Fibroblast of villous mesenchyme (primary cell): ENCODE results near the gene MAP7. TPM values are rescaled to one million over a fixed set of nuclear protein-coding genes. Genes with fewer than 3 reads are reported as not detected.
"Not testable (repeated sequence)": the region's sequence is repeated elsewhere in the genome, so short reads cannot be mapped to it uniquely, and the experiment has no call there.

Source experiments
- DNase-seq: peaks from one replicate; pipeline ENCODE4 v3.0.0-alpha.2; 2010; ENCODE audit warnings: low read depth
- H3K4me3 ChIP-seq: 2 replicates; pipeline ENCODE4 v1.5.1; 2011; ENCODE audit warnings: low read depth, mild to moderate bottlenecking, low read length
- CTCF ChIP-seq: IDR thresholded peaks from 2 replicates; pipeline ENCODE4 v1.5.1; 2012; ENCODE audit warnings: low read depth, mild to moderate bottlenecking, low read length; ENCODE audit not compliant: insufficient read depth
- total RNA-seq: library from RNA; depleted of rRNA; stranded (reverse); fragments of >200 nt; gene quantifications from 2 replicates; pipeline ENCODE4 v1.2.3, GENCODE V29; 2012

MAP7 gene
- total RNA-seq, 1 donor, result 1.3 TPM

DNA sequence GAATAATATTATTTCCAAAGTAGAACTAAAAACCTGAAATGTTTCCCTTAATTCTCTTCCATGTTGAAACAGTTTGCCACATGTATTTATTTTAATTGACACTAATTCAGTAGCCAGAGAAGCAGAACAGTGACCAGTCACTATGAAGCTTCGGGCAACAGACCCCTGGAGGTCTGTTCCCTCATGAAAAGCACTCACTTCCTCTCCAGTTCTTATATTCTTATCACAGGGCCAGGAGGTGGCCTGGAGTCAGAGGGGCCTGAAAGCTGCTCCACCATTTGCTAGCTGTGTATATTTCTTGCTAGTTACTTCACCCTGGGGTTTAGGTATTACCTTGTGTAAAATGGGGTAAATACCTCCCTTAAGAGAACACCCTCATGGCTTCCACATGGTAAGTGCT, 49.1 kb downstream of the MAP7 start:
- no peak overlapping the region for H3K4me3 ChIP-seq
- no peak for DNase-seq
- TF ChIP-seq CTCF, result no peak

GRCh38 chr6:136500414-136500813, 49.8 kb downstream of the MAP7 start:
- DNase-seq, result no peak

GRCh38 chr6:136499370-136499769, 50.9 kb downstream of the MAP7 start:
- no peak for TF ChIP-seq CTCF
- no peak overlapping the region for H3K4me3 ChIP-seq
- DNase-seq, result no peak

More at GRCh38 chr6:136500414-136500813, 49.8 kb downstream of the MAP7 start:
- no peak overlapping the region for H3K4me3 ChIP-seq
- no peak for TF ChIP-seq CTCF

GRCh38 chr6:136496449-136496848, 53.8 kb downstream of the MAP7 start:
- H3K4me3 ChIP-seq, DNase-seq: not testable (repeated sequence)

- TF ChIP-seq CTCF, result no peak
Measured at GRCh38 chr6:136494710-136495109, 55.5 kb downstream of the MAP7 start.

DNA sequence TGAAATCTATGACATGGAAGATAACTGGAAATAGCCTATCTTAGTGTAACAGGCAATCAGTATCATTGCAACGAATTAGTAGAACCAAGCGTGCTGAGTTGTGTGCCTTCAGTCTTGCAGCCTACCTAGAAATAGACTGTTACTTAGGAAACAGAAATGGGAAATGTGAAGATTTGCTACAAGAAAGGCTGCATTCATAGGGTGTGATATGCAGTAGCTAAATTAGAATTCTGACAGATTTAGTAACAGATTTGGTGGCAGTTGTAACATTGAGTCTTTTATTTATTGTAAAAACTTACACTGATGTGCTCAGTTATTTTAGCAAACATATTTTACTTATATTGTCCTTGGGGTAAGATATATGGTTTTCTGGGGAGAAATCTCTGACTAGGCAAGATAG, 56.2 kb downstream of the MAP7 start:
- H3K4me3 ChIP-seq, result no peak overlapping the region
- TF ChIP-seq CTCF, result no peak
- DNase-seq, result no peak

More at GRCh38 chr6:136494710-136495109, 55.5 kb downstream of the MAP7 start:
- no peak for DNase-seq
- no peak overlapping the region for H3K4me3 ChIP-seq

- no peak overlapping the region for H3K4me3 ChIP-seq
- DNase-seq, result no peak
- TF ChIP-seq CTCF, result no peak
Measured at GRCh38 chr6:136492409-136492808, 57.8 kb downstream of the MAP7 start.
